ENCODE measurements around the gene DFFB.

DNA sequence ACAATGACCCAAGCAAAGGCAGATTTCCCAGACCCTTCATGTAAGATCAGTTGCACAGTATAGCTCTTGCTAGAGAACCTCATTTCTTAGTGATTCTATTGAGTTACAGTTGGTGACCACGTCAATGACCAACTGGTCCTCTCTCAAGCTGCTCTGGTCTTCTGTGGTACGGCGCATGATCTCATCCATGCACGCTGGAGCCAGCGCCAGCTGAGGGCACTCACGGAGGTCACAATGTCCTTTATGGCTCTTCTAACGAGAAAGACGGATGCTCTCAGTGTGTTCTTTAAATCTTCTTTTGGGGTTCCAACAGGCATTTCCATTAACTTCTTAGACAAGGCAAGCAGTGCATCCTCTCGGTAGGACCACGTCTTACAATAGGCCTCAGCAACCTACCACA, 22.6 kb upstream of the DFFB start:
- TF ChIP-seq GATA2 (IDR thresholded peaks at IDR 0.05; ENCODE audit: low read depth, low read length) (no peak), GATA3 (IDR thresholded peaks at IDR 0.05; ENCODE audit: low read depth, low read length) (no peak)
